Measurements from ENCODE around the gene LDAH. TPM values are rescaled to one million over a fixed set of nuclear protein-coding genes. Genes with fewer than 3 reads are reported as not detected.

LDAH gene
- total RNA-seq, 1 donor from 2014 or later = 24.9 TPM

DNA sequence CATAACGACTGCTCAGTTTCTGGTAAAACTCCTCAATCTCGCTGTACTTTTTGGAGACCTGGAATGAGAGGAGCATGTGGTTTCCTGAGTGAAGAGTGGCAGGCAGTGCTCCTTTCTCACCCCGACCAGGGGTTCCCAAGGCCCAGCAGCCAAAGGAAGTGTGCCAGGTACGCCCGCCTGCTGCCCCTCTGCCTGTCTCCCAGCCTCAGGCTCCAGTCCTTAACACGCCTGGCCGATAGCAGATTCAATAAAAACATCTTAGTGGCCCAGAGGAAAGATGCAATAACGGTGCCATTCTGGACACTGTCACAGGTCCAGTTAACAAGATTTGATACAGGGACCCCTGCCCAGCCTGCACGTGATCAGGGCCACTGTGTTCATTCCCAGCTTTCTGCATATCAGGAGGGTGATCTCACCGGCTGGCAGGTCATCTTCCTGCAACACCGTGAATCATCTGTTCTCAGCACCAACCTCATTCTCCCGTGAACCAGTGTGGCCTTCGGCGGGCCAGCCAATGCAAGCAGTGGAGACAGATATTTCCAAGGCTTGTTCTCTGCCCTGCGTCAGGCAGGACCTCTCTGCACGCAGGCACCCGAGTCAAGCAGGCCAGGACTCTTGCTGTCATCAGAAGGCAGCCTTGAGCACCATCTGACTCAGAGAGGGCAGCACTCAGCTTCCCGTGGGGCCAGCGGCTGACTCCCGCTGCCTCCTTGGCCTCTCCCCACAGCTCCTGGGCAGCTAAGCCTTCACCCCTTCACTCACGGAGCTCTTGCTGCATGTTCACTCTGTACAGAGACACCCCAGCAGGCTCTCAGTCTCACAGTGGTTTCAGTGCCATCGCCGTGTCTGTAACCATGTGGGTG, 181.5 kb downstream of the LDAH start:
- peaks cover 1% of the 10 kb centered on the region for H3K36me3 ChIP-seq (ENCODE audit: control insufficient read depth, insufficient read depth, low read length)
- no peak for DNase-seq (ENCODE audit: low read depth)
- no peak overlapping the region for H3K4me3 ChIP-seq (ENCODE audit: low read depth, low read length)
- TF ChIP-seq, protein P1, sequence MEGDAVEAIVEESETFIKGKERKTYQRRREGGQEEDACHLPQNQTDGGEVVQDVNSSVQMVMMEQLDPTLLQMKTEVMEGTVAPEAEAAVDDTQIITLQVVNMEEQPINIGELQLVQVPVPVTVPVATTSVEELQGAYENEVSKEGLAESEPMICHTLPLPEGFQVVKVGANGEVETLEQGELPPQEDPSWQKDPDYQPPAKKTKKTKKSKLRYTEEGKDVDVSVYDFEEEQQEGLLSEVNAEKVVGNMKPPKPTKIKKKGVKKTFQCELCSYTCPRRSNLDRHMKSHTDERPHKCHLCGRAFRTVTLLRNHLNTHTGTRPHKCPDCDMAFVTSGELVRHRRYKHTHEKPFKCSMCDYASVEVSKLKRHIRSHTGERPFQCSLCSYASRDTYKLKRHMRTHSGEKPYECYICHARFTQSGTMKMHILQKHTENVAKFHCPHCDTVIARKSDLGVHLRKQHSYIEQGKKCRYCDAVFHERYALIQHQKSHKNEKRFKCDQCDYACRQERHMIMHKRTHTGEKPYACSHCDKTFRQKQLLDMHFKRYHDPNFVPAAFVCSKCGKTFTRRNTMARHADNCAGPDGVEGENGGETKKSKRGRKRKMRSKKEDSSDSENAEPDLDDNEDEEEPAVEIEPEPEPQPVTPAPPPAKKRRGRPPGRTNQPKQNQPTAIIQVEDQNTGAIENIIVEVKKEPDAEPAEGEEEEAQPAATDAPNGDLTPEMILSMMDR (IDR thresholded peaks at IDR 0.05; ENCODE audit: insufficient read depth, low read length, poor library complexity, severe bottlenecking) = no peak
- H3K27me3 ChIP-seq (ENCODE audit: control insufficient read depth, insufficient read depth, low read length) = no peaks in the 10 kb centered on the region

DNA sequence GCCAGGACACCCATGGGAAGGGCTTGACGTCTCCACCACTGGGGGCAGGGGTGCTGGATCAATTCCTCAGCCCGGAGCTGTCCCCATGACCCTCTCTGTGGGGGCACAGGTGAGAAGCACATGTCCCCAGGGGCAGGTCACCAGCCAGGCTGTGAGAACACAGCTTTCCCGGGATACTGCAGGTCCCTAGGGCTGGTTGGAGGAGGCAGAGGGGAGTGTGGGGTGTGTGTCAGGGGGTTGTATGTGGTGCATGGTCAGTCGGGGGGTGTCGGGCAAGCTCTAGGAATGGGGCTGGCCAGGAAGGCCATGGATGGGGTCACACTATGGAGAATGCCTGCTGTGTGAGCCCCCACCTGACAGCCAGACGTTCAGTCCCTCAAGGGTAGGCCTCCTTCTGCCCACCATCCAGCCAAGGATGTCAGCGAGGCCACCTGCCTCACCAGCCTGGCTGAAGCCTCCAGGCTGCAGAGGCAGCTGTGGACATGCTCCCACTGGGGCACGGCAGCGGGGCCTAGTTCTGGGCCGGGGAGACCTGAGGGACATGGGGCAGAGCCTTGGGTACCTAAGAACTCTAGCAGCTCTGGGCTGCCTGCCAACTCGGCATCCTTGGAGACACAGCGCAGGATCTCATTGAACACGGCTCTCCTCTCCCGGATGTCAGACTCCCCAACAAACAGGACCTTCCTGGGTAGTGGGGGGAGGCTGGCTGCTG, 182.3 kb downstream of the LDAH start:
- Histone ChIP-seq H3K36me3 (ENCODE audit: control insufficient read depth, insufficient read depth, low read length) (peaks cover 1% of the 10 kb centered on the region), H3K4me3 (ENCODE audit: low read depth, low read length) (no peak overlapping the region), H3K27me3 (ENCODE audit: control insufficient read depth, insufficient read depth, low read length) (no peaks in the 10 kb centered on the region)
- TF ChIP-seq, protein P1 (IDR thresholded peaks at IDR 0.05; ENCODE audit: insufficient read depth, low read length, poor library complexity, severe bottlenecking) = no peak
- no peak for DNase-seq (ENCODE audit: low read depth)

DNA sequence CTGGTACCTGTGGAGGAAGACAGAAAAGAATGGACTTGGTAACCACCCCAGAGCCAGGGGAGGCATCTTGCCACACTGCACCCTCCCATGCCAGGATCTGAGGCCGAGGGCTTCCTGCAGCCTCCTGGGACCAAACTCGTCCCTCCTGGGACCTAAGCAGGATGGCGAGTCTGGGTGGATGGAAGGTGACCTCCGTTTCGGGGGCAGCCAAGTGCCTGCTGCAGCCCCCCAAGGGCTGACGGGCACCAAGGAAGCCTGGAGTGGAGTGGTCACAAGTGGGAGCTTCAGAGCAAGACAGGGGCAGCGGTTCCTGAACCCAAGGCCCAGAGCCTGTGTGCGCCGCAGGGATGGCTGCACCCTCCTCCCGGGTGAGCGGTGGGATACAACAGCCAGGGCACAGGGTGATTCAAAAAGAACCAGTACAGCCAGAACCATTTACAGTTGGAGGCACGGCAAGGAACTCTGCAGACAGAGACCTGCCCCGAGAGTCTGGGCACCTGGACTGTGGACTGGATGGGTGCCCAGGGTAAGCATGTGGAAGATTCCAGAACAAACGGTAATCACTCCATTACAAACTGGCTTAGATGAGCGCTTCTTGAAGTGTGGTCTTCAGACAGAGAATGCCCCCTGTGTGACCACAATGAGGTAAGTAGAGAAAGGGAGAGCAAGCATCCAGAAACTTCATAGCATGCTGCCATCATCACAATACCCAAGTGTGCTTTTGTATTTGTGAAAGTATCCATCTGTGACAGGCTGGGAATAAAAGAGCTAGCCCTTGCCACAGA, 184.1 kb downstream of the LDAH start:
- H3K27me3 ChIP-seq (ENCODE audit: control insufficient read depth, insufficient read depth, low read length) = no peaks in the 10 kb centered on the region
- TF ChIP-seq, protein P1 (IDR thresholded peaks at IDR 0.05; ENCODE audit: insufficient read depth, low read length, poor library complexity, severe bottlenecking) = no peak
- H3K36me3 ChIP-seq (ENCODE audit: control insufficient read depth, insufficient read depth, low read length) = peaks cover 1% of the 10 kb centered on the region
- DNase-seq (ENCODE audit: low read depth) = no peak
- H3K4me3 ChIP-seq (ENCODE audit: low read depth, low read length) = no peak overlapping the region

DNA sequence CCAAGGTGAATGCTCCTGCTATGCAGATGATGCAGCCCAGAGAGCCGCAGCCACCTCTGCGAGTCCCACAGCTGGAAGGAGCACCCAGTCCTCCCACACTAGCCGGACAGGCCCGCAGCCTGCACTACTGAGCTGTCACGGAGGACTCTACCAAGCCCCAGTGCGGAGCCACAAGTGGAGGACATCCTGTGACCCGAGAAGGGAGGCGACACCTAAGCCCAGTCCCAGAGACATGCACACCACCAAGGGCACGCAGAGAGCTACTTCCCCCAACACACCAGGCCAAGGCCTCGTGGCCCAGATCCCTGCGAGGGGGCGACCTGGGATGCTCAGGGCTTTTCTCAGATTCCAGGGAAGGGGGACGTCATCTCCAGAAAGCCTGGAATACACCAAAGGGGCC, 184.9 kb downstream of the LDAH start:
- peaks cover 1% of the 10 kb centered on the region for H3K36me3 ChIP-seq (ENCODE audit: control insufficient read depth, insufficient read depth, low read length)
- TF ChIP-seq, protein P1 (IDR thresholded peaks at IDR 0.05; ENCODE audit: insufficient read depth, low read length, poor library complexity, severe bottlenecking) = no peak

DNA sequence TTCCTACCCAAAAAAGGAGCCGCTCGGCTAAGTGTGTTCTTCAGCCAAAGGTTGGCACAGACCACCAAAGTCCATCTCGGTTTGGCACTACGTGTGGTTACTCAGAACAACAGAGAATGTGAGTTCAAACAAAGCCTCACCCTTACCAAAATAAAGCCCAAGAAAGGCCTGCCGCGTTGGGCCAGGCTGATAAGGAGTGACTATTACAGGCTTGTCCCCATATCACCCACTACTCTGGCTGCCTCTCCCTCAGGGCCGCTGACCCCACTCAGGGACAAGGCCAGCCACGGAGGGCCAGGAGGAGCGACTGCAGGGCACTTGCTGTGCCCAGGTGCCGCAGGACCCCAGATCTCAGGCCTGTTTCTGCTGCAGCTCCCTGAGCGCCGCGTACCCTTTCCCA, 185.8 kb downstream of the LDAH start:
- Histone ChIP-seq H3K27me3 (ENCODE audit: control insufficient read depth, insufficient read depth, low read length) (no peaks in the 10 kb centered on the region), H3K4me3 (ENCODE audit: low read depth, low read length) (no peak overlapping the region), H3K36me3 (ENCODE audit: control insufficient read depth, insufficient read depth, low read length) (peaks cover 1% of the 10 kb centered on the region)
- TF ChIP-seq, protein P1 (IDR thresholded peaks at IDR 0.05; ENCODE audit: insufficient read depth, low read length, poor library complexity, severe bottlenecking) = no peak
- no peak for DNase-seq (ENCODE audit: low read depth)

More for the DNA sequence above, 184.9 kb downstream of the LDAH start:
- DNase-seq (ENCODE audit: low read depth) = no peak
- H3K4me3 ChIP-seq (ENCODE audit: low read depth, low read length) = no peak overlapping the region
- H3K27me3 ChIP-seq (ENCODE audit: control insufficient read depth, insufficient read depth, low read length) = no peaks in the 10 kb centered on the region
